ENCODE results near the gene DAZAP1.

DNA sequence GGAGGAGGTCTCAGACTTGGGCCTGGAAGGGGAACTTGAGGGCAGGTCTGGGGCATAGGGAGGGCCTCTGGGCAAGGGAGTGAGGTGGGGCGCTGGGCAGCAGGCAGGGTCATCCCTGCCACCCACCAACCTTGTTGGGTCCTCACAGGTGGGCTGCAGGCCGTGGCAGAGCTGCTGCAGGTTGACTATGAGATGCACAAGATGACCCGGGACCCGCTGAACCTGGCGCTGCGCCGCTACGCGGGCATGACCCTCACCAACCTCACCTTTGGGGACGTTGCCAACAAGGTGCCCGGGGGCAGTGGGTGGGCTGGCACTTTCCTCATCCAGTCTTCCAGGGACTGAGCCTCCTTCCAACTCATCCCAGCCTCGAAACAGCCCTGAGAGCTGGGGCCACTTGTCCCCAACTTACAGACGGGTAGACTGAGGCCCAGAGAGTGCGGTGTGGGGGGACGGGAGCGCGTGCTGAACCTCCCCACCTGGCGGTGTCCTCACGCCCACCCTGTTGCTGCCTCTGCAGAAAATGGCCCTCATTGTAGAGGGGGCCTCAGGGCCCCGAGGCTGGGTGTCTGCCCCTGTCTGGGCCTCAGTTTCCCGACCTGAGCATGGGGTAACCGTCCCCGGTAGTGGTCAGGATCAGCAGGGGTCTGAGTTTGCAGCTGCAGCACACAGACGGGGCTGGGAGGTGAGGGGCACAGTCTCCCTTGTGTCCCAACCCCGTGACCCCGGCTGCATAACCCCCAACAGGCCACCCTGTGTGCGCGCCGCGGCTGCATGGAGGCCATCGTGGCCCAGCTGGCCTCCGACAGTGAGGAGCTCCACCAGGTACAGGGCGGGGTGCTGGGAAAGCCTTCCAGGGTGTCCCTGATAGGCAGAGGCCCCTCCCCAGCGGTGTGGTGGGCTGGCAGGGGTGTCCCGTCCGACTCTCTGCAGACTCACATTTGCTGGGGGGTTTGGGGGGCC, 52.9 kb downstream of the DAZAP1 start:
- no peak for TF ChIP-seq ELF4 (IDR thresholded peaks at IDR 0.05)
- no peak for TF ChIP-seq L3MBTL2 (conservative IDR thresholded peaks at IDR 0.05)
- TF ChIP-seq ZNF384 (IDR thresholded peaks at IDR 0.05), result no peak
- TF ChIP-seq FOXK2 (IDR thresholded peaks at IDR 0.05), result no peak
- TF ChIP-seq TARDBP (IDR thresholded peaks at IDR 0.05), result no peak
- TF ChIP-seq, protein P1, sequence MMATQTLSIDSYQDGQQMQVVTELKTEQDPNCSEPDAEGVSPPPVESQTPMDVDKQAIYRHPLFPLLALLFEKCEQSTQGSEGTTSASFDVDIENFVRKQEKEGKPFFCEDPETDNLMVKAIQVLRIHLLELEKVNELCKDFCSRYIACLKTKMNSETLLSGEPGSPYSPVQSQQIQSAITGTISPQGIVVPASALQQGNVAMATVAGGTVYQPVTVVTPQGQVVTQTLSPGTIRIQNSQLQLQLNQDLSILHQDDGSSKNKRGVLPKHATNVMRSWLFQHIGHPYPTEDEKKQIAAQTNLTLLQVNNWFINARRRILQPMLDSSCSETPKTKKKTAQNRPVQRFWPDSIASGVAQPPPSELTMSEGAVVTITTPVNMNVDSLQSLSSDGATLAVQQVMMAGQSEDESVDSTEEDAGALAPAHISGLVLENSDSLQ (IDR thresholded peaks at IDR 0.05), result no peak
- TF ChIP-seq FOXM1 (IDR thresholded peaks at IDR 0.05; ENCODE audit: borderline replicate concordance), result no peak
- TF ChIP-seq SUZ12 (IDR thresholded peaks at IDR 0.05), result no peak
- TF ChIP-seq FOXA1 (IDR thresholded peaks at IDR 0.05), result no peak
- no peak for TF ChIP-seq BHLHE40 (IDR thresholded peaks at IDR 0.05; ENCODE audit: borderline replicate concordance)

Data from HEK293T (cell line).